Lower leg skin (tissue), 3 donors: ENCODE data around the gene DENND6B.

Source experiments
- CTCF ChIP-seq, 3 donors: fragments of 450-650 bp; IDR thresholded peaks; one replicate each; pipeline ENCODE4 v1.5.1; 2016; ENCODE audit warnings: antibody characterized with exemption in 3 of 3, mild to moderate bottlenecking in 3 of 3, moderate library complexity in 2 of 3
- POLR2A ChIP-seq, 2 donors: fragments of 450-650 bp; IDR thresholded peaks; one replicate each; pipeline ENCODE4 v1.6.1; 2016 to 2017; ENCODE audit warnings: antibody characterized with exemption in 2 of 2, mild to moderate bottlenecking in 1 of 2, moderate library complexity in 1 of 2

GRCh38 chr22:50259302-50259701 lies 67.5 kb downstream of the DENND6B start:
- TF ChIP-seq CTCF (IDR thresholded peaks at IDR 0.05) (no peak), POLR2A (IDR thresholded peaks at IDR 0.05) (no peak)
